ENCODE results near the gene BTRC.

DNA sequence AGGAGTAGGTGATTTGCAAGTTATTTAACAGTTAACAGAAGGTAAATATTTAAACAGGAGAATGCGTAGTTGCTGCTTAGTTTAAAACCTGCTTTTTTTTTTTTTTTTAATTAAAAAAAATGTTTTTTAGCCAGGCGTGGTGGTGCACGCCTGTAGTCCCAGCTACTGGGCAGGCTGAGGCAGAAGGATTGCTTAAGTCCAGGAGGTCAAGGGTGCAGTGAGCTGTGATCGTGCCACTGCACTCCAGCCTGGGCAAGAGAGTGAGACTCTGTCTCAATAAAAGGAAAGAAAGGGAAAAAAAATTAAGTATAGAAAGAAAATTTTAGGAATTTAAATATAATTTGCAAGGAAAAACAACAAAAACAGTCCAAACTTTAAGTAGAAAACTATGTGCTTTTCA lies 71.6 kb downstream of the BTRC start:
- no peak for TF ChIP-seq CTCF (IDR thresholded peaks at IDR 0.05)
- TF ChIP-seq POLR2AphosphoS5 (IDR thresholded peaks at IDR 0.05), result no peak
- TF ChIP-seq POLR2A (IDR thresholded peaks at IDR 0.05), result no peak
- TF ChIP-seq EP300 (IDR thresholded peaks at IDR 0.05), result no peak

Data from sigmoid colon (tissue), 4 donors.